Kidney (tissue), 14 donors: Measurements from ENCODE around the gene SLC7A1. TPM values are rescaled to one million over a fixed set of nuclear protein-coding genes. Genes with fewer than 3 reads are reported as not detected.

Experiments
- DNase-seq, 5 donors: peaks; one replicate each; pipeline ENCODE4 v3.0.0-alpha.2; 2013 to 2020
- FAIRE-seq: peaks from 2 replicates; lab custom pipeline; 2012; peaks lifted over from hg19 to GRCh38; lab: Jason Lieb, UNC
- H3K27ac ChIP-seq, 2 donors: one replicate each; pipeline ENCODE4 v1.7.0; 2013; ENCODE audit warnings: low read depth in 2 of 2, low read length in 2 of 2, inconsistent platforms in 1 of 2
- H3K27me3 ChIP-seq: one replicate; pipeline ENCODE4 v1.7.1; 2013; ENCODE audit warnings: low read length, inconsistent platforms; ENCODE audit not compliant: control insufficient read depth, insufficient read depth
- H3K36me3 ChIP-seq, 3 donors: one replicate each; pipeline versions ENCODE4 v1.7.0 to v1.7.1; 2013; ENCODE audit warnings: low read length in 3 of 3, control low read depth in 1 of 3, inconsistent platforms in 1 of 3; ENCODE audit not compliant: insufficient read depth in 3 of 3, control insufficient read depth in 2 of 3
- H3K4me1 ChIP-seq, 3 donors: one replicate each; pipeline versions ENCODE4 v1.7.0 to v1.7.1; 2013; ENCODE audit warnings: low read length in 3 of 3, inconsistent platforms in 1 of 3, low read depth in 1 of 3; ENCODE audit not compliant: control insufficient read depth in 2 of 3, insufficient read depth in 2 of 3
- H3K4me3 ChIP-seq, 3 donors: one replicate each; pipeline versions ENCODE4 v1.7.0 to v1.8.1; 2013; ENCODE audit warnings: low read length in 3 of 3, control low read depth in 1 of 3, inconsistent platforms in 1 of 3
- H3K9ac ChIP-seq, 3 donors: one replicate each; pipeline versions ENCODE4 v1.7.0 to v1.7.1; 2013; ENCODE audit warnings: low read length in 3 of 3, control low read depth in 1 of 3, inconsistent platforms in 1 of 3
- H3K9me3 ChIP-seq, 3 donors: one replicate each; pipeline versions ENCODE4 v1.7.0 to v1.7.1; 2013; ENCODE audit warnings: low read length in 3 of 3, control low read depth in 1 of 3, inconsistent platforms in 1 of 3; ENCODE audit not compliant: control insufficient read depth in 2 of 3, insufficient read depth in 1 of 3
- CTCF ChIP-seq: IDR thresholded peaks from 3 replicates; pipeline ENCODE4 v1.5.1; 2012; ENCODE audit warnings: mild to moderate bottlenecking, moderate library complexity, borderline replicate concordance; ENCODE audit not compliant: insufficient read depth; ENCODE audit errors: extremely low read depth
- intact Hi-C: fragments of 100-400 bp; cut with DNase I; formaldehyde crosslinking; loops from one replicate; pipeline ENCODE4 v1.11.1; 2022
- polyA plus RNA-seq: library from polyadenylated mRNA; stranded (reverse); fragments of 350-450 nt; fragmentation: Illumina TruSeq; extraction: RNeasy Lipid Tissue Mini Kit (QIAGEN cat#74804); gene quantifications from one replicate; pipeline ENCODE4 v1.2.3, GENCODE V29; 2014; ENCODE audit warnings: low read depth, low replicate concordance; ENCODE audit not compliant: insufficient read depth
- total RNA-seq: library from RNA; stranded (reverse); fragmentation: NEBNext Ultra II Directional; extraction: Animal tissue kit (Norgen Biotek cat#: 25700); gene quantifications from one replicate; pipeline ENCODE4 v1.2.1, GENCODE V29; 2021
- donor health status: control.
- donor health status: control.
- donor health status: control.
- donor health status: control.
- donor health status: control.
- donor health status: DM: yes; HTN: yes; CAD: no.
- donor health status: Normal renal cell carcinoma (clear cell type).

Gene SLC7A1
- total and polyA plus RNA-seq, 2 donors from 2014 or later: 2.8 to 64.5 TPM

- FAIRE-seq: no peak
Observed at GRCh38 chr13:29474991-29475390, 120.5 kb downstream of the SLC7A1 start.

GRCh38 chr13:29473166-29473565, 122.3 kb downstream of the SLC7A1 start:
- H3K4me3 ChIP-seq: no peak overlapping the region
- H3K27ac ChIP-seq: no peak overlapping the region
- H3K36me3 ChIP-seq: no peaks in the 10 kb centered on the region
- no peaks in the 10 kb centered on the region for H3K27me3 ChIP-seq
- FAIRE-seq (no peak), DNase-seq (no peak)
- H3K9ac ChIP-seq: no peak overlapping the region
- intact Hi-C loops: no loop called here
- no peaks in the 10 kb centered on the region for H3K4me1 ChIP-seq
- TF ChIP-seq CTCF: no peak
- H3K9me3 ChIP-seq: no peaks in the 10 kb centered on the region

More at GRCh38 chr13:29474991-29475390, 120.5 kb downstream of the SLC7A1 start:
- no peak for DNase-seq
- no peak overlapping the region for H3K9ac ChIP-seq
- H3K27me3 ChIP-seq: no peaks in the 10 kb centered on the region
- no peak overlapping the region for H3K4me3 ChIP-seq
- no peak overlapping the region for H3K27ac ChIP-seq
- no peaks in the 10 kb centered on the region for H3K36me3 ChIP-seq
- intact Hi-C loops: no loop called here
- TF ChIP-seq CTCF: no peak
- no peaks in the 10 kb centered on the region for H3K9me3 ChIP-seq
- no peaks in the 10 kb centered on the region for H3K4me1 ChIP-seq

- intact Hi-C loops: no loop called here
- H3K36me3 ChIP-seq: no peaks in the 10 kb centered on the region
- no peak overlapping the region for H3K27ac ChIP-seq
- no peaks in the 10 kb centered on the region for H3K4me1 ChIP-seq
- H3K9me3 ChIP-seq: no peaks in the 10 kb centered on the region
- TF ChIP-seq CTCF: peak; percentile 55
- DNase-seq (peak in 4 of 5 donors; percentile 39 to 57 (median 44)), FAIRE-seq (no peak)
- H3K4me3 ChIP-seq: no peak overlapping the region
- H3K9ac ChIP-seq: no peak overlapping the region
- no peaks in the 10 kb centered on the region for H3K27me3 ChIP-seq
Observed at GRCh38 chr13:29472332-29472961, 123.0 kb downstream of the SLC7A1 start.
